Skin of body (tissue), 2 donors: Measurements from ENCODE around the gene SARM1. TPM values are rescaled to one million over a fixed set of nuclear protein-coding genes. Genes with fewer than 3 reads are reported as not detected.
"Not testable (repeated sequence)": the region's sequence is repeated elsewhere in the genome, so short reads cannot be mapped to it uniquely, and the experiment has no call there.

Experiments used
- DNase-seq: peaks from one replicate; lab custom pipeline; 2025; lab: John Stamatoyannopoulos, UW
- total RNA-seq: library from RNA; depleted of rRNA; stranded (reverse); fragments of >200 nt; gene quantifications from one replicate; pipeline ENCODE4 v1.2.3, GENCODE V29; 2014

The SARM1 gene
- total RNA-seq, 1 donor from 2014 or later, result 3.6 TPM

DNA sequence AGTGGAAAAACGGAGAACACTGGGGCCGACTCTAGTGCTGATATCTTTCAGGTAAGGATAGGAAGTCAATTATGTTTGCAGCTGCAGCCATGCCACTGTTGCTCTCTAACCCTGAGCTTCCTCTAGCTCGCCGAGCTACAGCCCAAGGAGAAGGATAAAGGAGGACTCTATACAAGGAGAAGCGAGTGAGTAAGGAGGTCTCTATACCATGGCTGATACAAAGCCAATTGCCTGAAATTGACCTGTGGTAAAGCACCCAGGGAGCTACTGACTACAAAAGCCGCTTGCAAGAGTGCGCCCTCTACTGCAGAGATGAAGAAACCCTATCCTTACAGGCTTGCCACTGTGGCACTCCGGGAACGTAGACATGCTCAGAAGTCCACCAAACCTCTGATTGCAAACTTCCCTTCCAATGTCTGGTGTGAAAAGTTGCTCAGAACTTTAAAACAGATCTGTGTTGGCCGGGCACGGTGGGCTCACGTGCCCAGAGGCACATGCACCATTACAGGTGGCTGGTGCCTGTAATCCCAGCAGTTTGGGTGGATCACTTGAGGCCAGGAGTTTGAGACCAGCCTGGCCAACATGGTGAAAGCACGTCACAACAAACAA, 45.3 kb downstream of the SARM1 start:
- no peak for DNase-seq

DNA sequence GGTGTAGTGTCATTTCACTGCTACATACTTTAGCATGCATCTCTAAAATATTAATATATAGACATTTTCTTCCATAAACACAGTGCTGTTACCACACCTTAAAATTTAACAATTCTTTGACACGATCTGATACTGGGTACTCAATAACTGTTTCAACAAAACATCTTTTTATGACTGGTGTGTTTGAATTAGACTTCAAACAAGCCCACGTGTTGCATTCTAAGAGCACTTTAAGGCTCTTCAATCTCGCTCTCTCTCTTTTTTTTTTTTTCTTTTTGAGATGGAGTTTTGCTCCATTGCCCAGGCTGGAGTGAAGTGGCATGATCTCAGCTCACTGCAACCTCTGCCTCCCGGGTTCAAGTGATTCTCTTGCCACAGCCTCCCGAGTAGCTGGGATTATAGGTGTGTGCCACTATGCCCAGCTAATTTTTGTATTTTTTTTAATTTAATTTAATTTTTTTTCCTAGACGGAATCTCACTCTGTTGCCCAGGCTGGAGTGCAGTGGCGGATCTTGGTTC, 50.4 kb downstream of the SARM1 start:
- DNase-seq, result no peak

DNA sequence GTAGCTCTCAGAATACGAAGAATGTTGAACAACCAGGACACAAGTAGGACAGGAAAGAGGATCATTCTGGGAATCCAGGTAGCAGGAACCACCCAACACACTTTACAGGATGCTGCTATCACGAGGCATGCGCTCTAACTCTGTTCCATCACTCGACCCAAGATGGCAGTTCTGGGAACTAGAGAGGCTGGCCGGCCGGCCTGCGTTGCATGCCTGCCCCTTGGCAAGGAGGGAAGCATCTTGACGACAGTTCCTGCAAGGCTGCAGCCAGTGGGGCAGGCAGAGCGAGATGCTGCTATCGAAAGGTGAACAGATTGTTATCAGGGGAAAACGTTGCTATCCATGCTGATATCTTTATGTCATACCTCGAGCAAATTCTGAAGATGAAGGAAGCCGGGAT, 53.7 kb downstream of the SARM1 start:
- no peak for DNase-seq

DNA sequence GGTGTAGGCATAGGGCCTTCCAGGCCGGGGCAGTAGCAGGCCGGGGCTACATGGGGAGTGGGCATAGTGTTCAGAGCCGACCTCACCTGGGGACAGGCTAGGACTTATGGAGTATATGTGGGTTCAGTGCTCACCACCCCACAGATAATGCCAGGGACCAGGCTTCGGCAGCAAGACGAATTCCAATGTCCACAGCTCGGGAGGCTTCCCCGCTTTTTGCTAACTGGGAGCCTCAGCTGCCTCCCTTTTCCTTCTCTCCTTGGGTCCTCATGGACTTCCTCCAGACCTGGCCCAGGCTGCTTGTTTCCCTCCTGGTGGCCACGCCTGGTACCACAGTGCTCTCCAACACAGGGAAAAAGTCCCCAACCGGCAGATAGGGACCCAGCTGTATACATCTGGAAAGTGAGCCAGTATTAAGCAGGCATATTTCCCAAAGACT, 54.6 kb downstream of the SARM1 start:
- DNase-seq, result no peak

DNA sequence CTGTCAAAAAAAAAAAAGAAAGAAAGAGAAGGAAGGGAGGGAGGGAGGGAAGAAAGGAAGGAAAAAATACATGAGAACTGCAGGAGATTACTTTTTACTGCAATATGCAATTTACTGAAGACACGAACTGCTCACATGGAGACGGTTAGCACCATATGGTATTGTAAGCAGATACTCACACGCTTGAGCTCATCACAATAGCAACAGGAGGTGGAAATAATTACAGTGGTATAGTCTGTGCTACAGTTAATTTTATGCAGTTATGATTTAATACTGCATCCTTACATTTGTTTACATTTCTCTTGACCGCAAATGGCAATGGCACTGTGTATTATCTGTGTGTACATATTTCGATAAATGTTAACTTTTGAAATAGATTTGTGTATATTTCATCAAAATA, 55.9 kb downstream of the SARM1 start:
- peak; percentile 87 for DNase-seq

DNA sequence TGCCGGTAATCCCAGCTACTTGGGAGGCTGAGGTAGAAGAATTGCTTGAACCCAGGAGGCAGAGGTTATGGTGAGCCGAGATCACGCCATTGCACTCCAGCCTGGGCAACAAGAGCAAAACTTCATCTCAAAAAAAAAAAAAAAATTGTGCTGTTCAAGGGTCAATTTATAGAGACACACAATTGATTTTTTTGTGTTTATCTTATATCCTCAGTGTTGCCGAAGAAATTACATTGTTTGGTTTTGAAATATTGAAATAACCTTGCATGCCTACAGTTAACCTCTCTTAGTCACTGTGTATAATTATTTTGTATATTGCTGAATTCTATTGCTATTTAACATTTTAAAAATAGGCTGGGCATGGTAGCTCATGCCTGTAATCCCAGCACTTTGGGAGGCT, 56.5 kb downstream of the SARM1 start:
- DNase-seq, result not testable (repeated sequence)

DNA sequence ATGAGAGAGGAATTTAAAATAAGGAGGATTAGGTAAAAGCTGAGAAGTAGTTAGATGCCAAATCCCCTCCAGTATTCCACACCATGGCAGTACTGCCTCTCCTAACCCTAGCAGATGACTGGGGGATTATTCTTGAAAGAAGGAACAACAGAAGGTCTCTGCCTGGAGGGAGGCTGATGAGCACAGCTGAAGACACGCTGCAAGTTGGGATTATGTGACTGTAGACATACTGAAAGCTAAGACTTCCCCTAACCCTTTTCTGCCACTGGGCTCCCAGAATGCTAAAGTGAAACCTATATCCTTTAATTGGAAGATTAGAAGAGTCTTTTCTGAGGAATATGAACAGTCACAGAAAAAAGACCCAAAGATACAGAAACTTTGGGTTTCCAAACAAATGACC, 62.2 kb downstream of the SARM1 start:
- DNase-seq, result no peak

DNA sequence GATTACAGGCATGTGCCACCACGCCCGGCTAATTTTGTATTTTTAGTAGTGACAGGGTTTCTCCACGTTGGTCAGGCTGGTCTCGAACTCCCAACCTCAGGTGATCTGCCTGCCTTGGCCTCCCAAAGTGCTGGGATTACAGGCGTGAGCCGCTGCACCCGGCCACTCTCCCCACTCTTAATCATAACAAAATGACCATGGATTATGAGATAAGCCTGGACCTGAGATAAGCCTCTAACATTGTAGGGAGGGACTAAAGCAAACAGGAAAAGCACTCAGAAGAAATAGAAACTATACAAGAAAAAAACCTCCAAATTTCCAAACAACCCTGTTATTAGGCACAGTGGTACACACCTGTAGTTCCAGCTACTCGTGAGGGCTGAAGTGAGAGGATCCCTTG, 62.8 kb downstream of the SARM1 start:
- not testable (repeated sequence) for DNase-seq

DNA sequence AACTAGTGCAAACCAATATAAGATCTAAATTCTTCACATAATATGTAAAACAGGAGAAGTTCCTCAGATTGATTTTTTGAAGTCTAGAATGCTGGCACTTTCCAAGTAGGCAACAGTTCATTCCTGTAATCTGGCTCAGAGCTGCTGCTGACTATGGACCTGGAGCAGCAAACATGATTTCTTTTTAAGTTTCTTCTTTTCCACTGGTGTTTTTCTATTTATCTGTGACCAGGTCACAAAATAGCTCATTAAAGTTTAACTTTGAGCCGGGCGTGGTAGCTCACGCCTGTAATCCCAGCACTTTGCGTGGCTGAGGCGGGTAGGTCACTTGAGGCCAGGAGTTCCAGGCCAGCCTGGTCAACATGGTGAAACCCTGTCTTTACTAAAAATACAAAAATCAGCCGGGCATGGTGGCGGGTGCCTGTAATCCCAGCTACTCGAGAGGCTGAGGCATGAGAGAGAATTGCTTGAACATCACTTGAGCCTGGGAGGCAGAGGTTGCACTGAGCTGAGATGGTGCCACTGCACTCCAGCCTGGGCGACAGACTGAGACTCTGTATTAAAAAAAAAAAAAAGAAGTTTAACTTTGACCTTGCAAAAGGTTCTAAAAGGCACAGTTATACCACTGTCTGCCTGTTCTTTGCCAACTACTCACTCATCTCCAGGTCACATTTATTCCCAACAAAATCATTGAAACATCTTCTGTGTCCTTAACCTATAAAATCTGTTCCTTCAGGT, 72.6 kb downstream of the SARM1 start:
- no peak for DNase-seq

DNA sequence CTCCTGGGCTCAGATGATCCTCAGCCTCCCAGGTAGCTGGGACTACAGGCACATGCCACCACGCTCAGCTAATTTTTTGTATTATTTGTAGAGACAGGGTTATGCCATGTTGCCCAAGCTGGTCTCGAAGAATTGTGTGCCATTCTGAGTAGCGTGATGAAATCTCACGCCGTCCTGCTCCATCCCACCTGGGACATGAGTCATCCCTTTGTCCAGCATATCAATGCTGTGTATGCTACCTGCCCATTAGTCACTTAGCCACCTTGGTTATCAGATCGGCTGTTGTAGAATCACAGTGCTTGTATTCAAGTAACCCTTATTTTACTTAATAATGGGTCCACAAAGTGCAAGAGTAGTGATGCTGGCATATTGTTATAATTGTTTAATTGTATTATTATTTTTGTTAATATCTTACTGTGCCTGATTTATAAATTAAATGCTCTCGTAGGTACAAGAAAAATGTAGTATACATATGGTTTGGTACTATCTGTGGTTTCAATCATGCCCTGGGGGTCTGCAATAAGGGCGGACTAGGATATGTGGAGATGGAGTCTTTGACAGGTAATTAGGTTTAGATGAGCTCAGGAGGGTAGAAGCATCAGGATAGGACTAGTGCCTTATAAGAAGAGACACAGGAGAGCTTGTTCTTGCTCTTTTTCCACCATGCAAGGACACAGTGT, 75.4 kb downstream of the SARM1 start:
- no peak for DNase-seq

DNA sequence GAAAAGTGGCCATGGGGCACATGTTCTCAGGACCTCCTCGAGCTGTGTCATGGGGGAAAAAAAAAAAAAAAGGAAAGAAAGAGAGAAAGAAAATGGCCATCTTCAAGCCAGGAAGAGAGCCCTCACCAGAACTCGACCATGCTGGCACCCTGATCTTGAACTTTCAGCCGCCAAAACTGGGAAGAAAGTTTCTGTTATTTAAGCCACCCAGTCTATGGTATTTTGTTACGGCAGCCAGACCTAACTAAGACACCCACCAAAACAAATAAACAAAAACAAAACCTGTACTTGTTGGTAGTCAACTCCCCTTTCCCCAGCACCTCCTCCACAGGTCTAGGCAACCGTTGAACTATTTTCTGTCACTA, 75.9 kb downstream of the SARM1 start:
- DNase-seq, result no peak

DNA sequence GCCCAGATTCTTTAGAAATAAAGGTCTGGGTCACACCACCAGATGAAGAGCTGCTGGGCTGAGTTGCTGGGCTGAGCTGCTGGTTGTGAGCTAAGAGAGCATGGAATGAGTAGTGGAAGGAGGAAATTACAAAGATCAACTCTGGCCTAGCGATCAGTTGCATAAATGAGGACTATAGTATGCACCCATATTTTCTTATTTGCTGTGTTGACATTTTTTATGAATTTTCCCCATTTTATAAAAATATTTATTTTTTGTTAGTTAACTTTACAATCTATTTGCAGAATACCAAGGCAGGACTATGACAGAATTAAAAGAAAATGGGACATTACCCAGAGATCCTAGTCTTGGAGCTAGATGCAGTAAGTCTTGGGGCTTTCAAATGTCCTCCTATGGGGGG, 78.4 kb downstream of the SARM1 start:
- no peak for DNase-seq

Other genes starting within 250 kb of the SARM1 start
- gene TMEM97, start 52.5 kb upstream of the SARM1 start, total RNA-seq, result 24.3 TPM
- gene IFT20, start 36.2 kb upstream of the SARM1 start, total RNA-seq, result 41.8 TPM
- gene TNFAIP1, start 35.9 kb upstream of the SARM1 start, total RNA-seq, result 19.0 TPM
- gene POLDIP2, start 14.2 kb upstream of the SARM1 start, total RNA-seq, result 29.6 TPM
- gene SEBOX, start 6.5 kb upstream of the SARM1 start, total RNA-seq, result not detected
- 0.20 TPM for gene VTN, start 1.4 kb upstream of the SARM1 start, total RNA-seq
- gene SLC46A1, start 34.5 kb downstream of the SARM1 start, total RNA-seq, result 5.5 TPM
- 0.20 TPM for gene SLC13A2, start 102.0 kb downstream of the SARM1 start, total RNA-seq
- 3.0 TPM for gene FOXN1, start 134.7 kb downstream of the SARM1 start, total RNA-seq
- 18.8 TPM for gene UNC119, start 180.9 kb downstream of the SARM1 start, total RNA-seq
- 19.3 TPM for gene PIGS, start 199.8 kb downstream of the SARM1 start, total RNA-seq
- gene ALDOC, start 205.2 kb downstream of the SARM1 start, total RNA-seq, result 15.4 TPM
- 18.2 TPM for gene SPAG5, start 227.3 kb downstream of the SARM1 start, total RNA-seq
- gene RSKR, start 242.5 kb downstream of the SARM1 start, total RNA-seq, result 13.9 TPM